GM12875 (cell line): Measurements from ENCODE around the gene MED10.

Experiments used
- H3K4me3 ChIP-seq: one replicate; pipeline ENCODE4 v1.5.1; 2011; ENCODE audit warnings: low read depth, low read length, control low read depth
- TF ChIP-seq, protein P1 (sequence below): IDR thresholded peaks from 2 replicates; pipeline ENCODE4 v1.5.1; 2011; ENCODE audit warnings: low read depth, mild to moderate bottlenecking, control low read depth, inconsistent platforms, low read length, moderate library complexity, borderline replicate concordance; ENCODE audit not compliant: insufficient read depth

Gene MED10, protein sequence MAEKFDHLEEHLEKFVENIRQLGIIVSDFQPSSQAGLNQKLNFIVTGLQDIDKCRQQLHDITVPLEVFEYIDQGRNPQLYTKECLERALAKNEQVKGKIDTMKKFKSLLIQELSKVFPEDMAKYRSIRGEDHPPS

DNA sequence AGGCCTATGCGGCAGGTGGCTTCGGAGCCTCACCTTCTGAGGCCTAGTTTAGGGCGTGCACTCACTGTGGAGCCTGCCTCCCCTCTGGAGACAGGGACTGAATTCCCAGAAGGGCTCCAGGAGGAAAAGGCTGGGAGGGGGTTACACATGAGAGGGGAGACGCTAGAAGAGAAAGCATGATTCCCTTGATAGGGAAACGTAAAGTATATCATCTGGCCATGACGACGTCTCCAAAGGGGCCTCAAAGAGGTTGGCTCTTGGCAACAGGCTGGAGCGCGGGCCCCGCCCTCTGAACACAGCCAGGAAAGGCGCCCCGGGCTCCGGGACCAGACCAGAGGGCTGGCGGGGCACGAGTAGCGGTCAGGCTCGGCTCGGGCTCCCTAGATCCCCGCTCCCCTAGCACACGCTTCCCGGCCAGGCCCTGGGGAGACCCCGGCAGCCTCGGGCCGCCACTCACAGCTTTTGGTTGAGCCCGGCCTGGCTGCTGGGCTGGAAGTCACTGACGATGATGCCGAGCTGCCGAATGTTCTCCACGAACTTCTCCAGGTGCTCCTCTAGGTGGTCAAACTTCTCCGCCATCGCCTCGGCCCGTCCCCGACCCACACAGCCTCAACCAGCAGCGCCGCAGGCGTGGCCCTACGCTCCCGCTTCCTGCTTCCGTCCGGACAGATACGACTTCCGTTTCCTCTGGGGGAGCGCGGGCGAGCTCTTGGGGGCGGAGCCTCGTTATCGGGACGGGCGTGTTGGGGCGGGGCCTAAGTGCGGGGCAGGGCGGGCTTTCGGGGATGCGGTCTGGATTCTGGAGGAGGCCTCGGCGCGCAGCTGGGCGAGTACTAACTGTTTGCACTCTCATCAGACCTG is at the start of gene MED10:
Gene MED10 (minus strand): TSS at position 643 of the 861 bp plus-strand sequence. CDS start 64 bp downstream, at position 579.
- TF ChIP-seq, protein P1, sequence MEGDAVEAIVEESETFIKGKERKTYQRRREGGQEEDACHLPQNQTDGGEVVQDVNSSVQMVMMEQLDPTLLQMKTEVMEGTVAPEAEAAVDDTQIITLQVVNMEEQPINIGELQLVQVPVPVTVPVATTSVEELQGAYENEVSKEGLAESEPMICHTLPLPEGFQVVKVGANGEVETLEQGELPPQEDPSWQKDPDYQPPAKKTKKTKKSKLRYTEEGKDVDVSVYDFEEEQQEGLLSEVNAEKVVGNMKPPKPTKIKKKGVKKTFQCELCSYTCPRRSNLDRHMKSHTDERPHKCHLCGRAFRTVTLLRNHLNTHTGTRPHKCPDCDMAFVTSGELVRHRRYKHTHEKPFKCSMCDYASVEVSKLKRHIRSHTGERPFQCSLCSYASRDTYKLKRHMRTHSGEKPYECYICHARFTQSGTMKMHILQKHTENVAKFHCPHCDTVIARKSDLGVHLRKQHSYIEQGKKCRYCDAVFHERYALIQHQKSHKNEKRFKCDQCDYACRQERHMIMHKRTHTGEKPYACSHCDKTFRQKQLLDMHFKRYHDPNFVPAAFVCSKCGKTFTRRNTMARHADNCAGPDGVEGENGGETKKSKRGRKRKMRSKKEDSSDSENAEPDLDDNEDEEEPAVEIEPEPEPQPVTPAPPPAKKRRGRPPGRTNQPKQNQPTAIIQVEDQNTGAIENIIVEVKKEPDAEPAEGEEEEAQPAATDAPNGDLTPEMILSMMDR, result no peak
- peak within 1 kb of the TSS; percentile 95 for H3K4me3 ChIP-seq

DNA sequence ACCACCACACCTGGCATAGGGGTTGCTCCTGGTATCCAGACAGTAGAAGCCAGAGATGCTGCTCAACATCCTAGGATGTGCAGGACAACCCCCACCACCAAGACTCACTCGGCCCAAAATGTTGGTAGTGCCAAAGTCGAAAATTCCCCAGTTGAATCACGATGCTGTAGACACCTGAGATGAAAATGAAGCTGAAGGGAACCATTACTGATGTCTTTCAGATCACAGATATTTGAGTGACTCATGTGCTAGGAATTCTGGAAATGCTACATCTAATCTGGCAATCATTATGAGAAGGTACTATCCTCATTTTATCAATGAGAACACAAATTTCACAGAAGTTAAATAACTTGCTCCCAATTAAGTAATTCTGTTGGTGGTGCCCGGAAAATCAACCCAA is 49.3 kb upstream of the MED10 start:
- no peak overlapping the region for H3K4me3 ChIP-seq
- TF ChIP-seq, protein P1, result no peak

DNA sequence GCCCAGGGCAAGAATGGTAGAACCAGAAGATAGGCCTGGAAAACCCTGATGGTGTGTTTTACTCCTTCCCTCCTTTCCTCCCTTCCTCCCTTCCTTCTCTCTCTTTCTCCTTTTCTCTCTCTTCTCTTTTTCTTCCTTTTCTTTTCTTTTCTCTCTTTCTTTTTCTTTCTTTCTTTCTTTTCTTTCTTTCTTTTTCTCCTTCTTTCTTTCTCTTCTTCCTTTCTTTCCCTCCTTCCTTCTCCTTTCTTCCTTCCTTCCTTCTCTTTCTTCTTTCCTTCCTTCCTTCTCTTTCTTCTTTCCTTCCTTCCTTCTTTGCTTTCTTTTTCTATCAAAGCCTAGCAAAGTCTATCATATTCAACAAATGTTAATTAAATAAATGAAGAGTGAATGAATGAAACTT is 46.4 kb upstream of the MED10 start:
- no peak overlapping the region for H3K4me3 ChIP-seq
- TF ChIP-seq, protein P1, result no peak

DNA sequence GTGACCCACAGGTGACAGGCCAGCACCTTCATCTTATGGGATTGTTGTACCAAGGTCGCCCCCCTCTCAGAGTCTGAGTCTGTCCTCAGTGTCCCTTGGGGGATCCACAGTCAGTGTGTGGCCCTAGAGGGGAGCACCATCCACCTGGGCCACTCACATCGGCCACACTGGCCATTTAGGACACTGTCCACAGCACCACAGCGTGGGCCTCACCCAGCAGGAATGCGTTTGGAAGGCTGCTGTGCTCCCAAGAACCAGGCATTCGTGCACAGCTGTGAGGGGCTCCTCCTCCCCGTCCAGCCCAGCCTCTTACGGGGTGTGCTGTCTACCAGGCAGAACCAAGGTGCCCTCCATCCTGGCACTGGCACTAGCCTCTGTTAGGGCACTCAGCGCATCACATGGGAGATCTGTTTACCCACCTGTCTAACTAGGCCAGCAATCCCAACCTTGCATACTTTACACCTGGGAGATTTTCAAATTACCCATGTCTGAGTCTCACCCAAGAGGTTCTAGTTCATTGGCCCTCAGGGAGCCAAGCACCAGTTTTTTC is 45.8 kb upstream of the MED10 start:
- no peak overlapping the region for H3K4me3 ChIP-seq
- TF ChIP-seq, protein P1, result no peak

DNA sequence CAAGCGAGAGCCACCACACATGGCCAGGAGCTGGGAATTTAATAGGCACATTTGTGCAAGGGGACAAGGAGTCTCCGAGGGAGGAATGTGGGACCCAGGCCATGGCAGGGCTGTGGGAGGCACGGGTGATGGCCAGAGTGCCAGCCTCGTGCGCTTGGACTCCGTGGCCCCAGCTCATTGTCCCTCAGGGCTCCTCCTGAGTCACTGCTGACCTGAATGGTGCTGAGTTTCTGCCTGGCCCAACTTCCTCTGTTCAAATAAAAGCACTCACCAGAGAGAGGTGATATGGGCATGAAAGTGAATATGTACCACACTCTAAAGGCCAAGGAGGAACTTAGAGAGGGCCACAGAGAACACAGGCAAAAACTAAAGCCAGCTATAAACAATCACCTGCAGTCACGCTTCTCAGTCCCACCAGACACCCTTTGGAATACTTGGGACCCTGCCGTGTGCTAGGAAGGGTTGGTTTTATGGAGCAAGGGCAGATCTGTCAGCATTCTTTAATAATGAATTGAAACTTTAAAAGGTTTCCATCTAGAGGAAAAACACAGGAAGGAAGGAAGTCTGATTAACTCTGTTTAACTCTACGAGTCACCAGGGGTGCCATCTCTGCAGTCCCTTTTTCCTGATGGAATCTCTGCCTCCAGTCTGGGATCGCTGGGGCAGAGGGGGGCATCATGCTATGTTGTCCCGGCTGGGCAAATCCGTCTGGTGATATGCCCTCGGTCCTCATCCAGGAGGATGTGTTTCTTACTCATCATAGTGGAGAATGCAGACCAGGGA is 45.2 kb upstream of the MED10 start:
- no peak overlapping the region for H3K4me3 ChIP-seq
- TF ChIP-seq, protein P1, result no peak

DNA sequence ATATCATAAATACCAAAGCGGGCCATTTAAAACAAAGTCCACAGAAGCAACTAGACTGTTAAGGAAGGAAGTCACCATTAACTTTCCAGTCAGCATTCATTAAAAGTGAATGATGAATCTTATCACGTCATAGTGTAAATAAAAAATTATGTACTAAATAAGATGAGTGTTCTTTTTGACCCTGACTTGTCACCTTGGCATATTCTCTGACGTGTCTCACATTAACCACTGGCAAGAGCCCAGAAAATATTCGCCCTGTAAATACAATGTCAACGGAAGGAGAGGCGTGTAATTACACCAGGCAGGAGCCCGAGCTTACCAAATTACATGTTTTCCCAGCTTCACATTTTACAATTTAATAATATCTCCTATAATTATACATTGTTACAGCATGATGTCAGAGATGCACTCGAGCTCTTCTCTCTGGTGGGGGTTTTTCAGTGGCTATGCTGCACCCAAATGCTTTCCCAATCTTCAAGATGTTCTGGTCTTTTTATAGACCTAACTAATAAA is 41.0 kb upstream of the MED10 start:
- H3K4me3 ChIP-seq, result no peak overlapping the region
- TF ChIP-seq, protein P1, result no peak
